Measurements from ENCODE around the gene RAD51C.
A peak's percentile ranks its signal among the peaks of the same experiment; 100 is the strongest.
"Not testable (repeated sequence)": the region's sequence is repeated elsewhere in the genome, so short reads cannot be mapped to it uniquely, and the experiment has no call there.

Gene RAD51C

DNA sequence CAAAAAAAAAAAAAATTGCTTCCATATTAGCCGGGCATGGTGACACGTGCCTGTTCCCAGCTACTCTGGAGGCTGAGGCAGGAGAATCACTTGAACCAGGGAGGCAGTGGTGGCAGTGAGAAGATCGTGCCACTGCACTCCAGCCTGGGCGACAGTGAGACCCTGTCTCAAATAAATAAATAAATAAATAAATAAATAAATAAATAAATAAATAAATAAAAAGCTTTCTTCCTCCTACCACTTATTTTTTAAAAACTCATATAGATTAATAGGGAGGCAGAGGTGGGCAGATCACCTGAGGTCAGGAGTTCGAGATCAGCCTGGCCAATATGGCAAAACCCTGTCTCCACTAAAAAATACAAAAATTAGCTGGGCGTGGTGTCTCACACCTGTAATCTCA lies 7.9 kb upstream of the RAD51C start:
- DNase-seq, result not testable (repeated sequence)

DNA sequence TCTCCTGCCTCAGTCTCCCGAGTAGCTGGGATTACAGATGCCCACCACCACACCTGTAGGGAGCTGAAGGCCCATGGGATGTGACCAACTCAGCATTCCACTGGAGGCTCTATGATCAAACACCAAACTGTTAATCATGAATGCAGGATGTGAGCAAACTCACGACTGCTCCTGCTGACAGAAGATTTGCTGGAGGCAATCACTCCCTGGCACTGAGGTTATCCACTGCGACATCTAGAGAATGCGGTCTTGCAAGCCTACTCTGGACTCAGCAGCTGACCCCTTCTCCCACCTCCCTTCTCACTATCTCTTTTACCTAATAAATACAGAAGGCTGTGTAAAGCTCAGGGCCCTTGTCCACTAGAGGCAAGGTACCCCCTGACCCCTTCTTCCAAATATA lies 5.4 kb upstream of the RAD51C start:
- no peak for DNase-seq

DNA sequence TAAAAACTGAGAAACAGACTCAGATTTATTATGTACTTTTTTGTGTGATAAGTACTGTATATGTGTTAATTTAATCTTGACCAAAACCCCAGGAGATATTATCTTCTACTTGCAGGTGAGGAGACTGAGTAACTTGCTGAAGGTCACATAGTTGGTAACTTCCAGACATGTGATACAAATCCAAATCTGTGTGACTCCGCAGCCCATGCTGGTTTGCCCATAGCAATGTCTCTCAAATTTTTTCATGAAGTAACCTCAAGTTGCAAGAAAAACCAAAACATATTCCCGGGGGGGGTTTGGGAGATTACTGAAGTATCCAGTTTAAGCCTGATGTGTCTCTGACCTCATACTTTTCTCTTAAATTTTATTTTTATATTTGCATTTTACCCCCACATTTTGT lies 3.9 kb upstream of the RAD51C start:
- no peak for DNase-seq

DNA sequence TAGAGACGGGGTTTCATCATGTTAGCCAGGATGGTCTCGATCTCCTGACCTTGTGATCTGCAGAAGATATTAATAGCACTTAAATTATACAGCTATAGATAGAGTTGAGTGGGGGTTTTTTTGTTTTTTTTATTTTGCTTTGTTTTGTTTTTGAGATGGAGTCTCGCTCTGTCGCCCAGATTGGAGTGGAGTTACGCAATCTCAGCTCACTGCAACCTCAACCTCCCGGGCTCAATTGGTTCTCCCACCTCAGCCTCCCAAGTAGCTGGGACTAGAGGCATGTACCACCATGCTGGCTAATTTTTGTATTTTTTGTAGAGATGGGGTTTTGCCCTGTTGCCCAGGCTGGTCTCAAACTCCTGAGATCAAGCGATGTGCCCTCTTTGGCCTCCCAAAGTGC lies 2.4 kb upstream of the RAD51C start:
- not testable (repeated sequence) for DNase-seq

DNA sequence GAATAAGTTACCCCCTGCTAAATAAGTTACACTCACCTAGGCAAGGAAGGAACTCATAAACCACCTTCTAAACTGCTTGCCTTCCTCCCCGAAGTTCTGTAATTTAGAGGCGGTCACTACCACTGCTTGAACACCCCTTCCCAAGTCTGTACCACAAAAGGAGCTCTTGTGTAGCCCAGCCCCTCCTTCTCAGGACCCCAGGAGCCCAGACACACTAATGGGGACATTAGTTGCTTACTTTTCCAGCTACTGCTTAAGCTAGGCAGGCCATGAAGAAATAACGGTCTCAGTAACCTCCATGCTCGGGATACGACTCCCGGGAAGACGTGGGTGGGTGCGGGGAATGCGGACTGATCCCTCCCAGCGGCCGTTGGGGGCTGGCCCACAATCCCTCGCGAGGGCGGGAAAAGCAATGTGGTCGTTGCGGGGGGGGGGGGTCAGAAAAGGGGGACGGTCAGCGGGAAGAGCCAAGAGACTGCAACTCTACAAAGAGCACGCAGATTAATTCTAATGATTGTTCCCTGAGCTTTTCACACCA lies 632 bp upstream of the RAD51C start, which contains the start of gene TEX14:
Gene TEX14 (minus strand): TSS at position 345 of the 538 bp plus-strand sequence. CDS start 40,044 bp downstream, outside the sequence.
- no peak for DNase-seq

DNA sequence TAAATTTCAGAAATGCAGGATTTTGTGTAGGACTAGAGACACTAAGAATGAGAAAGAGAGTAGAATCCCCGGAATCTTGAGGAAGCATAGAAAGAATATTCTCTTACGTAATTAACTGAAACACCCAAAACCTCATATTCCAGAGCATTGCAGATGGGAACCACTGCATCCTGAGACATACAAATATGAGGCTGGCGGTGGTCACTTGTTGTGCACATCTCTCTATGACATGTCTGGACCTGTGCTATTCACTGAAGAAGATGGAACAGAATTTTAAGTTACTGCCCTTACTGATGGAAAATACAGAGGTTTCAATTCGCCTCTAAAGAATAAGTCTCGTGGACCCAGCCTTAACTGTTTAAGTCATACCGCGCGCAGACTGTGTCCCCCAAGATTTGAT lies 806 bp downstream of the RAD51C start:
- DNase-seq, result no peak

DNA sequence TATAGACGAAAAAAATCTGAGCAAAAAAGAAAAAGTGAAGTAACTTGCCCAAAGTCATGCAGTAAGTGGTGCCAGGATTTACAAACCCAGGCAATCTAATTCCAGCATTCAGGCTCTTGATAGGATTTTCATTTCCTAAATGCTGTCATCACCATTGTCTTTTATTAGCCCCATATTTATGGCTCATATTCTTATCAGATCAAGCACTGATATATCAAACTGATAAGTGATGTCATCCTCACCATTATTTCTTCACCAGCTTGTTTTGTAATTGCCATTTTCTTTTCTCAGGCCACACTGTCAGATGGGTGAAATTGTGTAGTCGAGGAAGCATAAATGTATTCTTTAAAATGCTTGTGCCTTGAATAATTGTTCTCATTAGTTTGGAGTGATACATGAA lies 1.3 kb downstream of the RAD51C start:
- DNase-seq, result no peak

DNA sequence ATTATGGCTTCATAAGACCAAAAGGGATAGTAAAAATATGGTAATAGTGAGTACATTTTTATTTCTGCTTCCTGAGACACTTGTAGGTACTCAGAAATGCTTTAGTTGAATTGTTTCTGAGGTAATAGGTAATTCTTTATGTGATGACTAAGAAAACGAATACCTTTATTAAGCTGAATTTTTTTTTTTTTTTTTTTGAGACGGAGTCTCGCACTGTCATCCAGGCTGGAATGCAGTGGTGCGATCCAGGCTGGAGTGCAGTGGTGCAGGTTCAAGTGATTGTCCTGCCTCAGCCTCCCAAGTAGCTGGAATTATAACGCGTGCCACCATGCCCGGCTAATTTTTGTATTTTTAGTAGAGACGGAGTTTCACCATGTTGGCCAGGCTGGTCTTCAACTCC lies 1.9 kb downstream of the RAD51C start:
- no peak for DNase-seq

DNA sequence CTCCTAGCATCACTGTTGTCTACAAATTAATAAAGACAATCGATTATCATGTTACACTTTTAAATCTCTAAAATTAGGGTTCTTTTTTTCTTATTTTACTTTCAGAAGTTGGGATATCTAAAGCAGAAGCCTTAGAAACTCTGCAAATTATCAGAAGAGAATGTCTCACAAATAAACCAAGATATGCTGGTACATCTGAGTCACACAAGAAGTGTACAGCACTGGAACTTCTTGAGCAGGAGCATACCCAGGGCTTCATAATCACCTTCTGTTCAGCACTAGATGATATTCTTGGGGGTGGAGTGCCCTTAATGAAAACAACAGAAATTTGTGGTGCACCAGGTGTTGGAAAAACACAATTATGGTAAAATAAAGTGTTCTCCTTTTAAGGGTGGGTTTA lies 2.4 kb downstream of the RAD51C start:
- DNase-seq, result no peak

DNA sequence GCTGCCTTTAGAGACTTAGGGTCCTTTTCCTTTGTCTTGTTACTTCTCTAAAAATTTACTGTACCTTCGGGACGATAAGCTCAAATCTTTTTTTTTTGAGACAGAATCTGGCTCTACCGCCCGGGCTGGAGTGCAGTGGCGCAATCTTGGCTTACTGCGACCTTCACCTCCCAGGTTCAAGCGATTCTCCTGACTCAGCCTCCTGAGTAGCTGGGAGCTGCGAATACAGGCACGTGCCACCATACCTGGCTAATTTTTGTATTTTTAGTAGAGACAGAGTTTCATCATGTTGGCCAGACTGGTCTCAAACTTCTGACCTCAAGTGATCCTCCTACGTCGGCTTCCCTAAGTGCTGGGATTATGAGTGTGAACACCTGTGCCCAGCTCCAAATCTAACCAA lies 7.4 kb downstream of the RAD51C start:
- DNase-seq, result no peak

DNA sequence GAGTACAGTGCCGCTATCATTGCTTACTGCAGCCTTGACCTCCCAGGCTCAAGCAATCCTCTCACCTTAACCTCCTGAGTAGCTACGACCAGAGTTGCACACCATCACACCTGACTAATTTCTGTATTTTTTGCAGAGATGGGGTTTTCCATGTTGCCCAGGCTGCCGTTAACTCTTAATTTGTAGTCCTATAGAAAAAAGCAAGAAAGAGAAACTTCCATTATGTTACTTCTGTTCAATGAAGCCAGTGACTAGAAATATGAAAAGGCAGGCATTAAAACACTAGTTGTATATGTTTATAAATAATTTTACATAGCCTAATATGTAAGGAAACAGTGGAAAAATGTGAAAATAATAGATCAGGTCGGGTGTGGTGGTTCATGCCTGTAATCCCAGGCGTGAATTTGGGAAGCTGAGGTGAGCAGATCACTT lies 9.7 kb downstream of the RAD51C start:
- DNase-seq, result no peak

DNA sequence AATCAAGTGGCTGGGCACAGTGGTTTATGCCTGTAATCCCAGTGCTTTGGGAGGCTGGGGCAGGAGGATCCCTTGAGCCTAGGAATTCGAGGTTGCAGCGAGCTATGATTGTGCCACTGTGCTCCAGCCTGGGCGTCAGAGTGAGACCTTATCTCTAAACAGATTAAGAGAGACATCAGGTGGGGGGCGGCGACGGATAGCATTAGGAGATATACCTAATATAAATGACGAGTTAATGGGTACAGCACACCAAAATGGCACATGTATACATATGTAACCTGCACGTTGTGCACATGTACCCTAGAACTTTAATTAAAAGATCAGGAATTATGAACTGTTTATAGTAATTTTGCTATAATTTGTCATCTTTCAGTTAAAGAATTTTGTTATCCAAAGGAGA lies 10.3 kb downstream of the RAD51C start:
- DNase-seq, result no peak

DNA sequence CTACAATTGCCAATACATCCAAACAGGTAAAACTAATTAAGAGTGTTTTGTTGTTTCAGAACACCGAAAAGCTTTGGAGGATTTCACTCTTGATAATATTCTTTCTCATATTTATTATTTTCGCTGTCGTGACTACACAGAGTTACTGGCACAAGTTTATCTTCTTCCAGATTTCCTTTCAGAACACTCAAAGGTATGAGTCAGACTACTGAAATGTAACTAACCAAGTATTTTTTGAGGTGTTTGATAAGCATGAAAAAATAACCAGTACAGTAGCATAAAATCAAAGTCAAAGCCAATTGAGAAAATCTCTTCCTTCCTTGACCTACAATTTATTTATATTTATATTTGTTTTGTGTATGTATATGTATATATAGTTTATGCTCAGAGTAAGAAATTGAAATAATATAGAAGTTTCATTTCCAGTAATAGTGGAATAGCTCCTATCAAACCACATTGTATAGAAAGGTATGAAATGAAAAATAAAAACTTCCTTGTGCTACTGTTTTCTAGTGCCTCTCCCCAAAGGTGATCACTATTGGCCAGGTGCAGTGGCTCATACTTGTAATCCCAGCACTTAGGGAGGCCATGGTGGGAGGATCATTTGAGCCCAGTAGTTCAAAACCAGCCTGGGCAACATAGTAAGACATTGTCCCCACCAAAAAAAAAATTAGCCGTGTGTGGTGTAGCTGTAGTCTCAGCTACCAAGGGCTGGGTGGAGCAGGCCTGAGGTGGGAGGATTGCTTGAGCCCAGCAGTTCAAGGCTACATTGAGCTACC lies 10.9 kb downstream of the RAD51C start:
- DNase-seq, result no peak

DNA sequence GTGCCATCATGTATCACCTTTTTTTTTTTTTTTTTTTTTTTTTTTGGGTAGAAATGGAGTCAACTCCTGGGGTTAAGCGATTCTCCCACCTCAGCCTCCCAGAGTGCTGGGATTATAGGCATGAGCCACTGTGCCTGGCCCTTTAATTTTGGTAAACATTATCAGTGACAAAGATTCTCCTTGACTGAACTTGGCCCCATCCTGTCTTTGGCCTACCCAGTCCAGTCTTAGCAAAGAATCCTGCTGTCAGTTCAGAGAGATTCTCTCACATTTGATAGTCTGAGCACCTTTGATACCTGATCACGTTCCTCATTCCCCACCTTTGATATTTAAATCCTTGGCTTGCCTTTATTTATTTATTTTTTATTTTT lies 11.5 kb downstream of the RAD51C start:
- DNase-seq, result no peak

DNA sequence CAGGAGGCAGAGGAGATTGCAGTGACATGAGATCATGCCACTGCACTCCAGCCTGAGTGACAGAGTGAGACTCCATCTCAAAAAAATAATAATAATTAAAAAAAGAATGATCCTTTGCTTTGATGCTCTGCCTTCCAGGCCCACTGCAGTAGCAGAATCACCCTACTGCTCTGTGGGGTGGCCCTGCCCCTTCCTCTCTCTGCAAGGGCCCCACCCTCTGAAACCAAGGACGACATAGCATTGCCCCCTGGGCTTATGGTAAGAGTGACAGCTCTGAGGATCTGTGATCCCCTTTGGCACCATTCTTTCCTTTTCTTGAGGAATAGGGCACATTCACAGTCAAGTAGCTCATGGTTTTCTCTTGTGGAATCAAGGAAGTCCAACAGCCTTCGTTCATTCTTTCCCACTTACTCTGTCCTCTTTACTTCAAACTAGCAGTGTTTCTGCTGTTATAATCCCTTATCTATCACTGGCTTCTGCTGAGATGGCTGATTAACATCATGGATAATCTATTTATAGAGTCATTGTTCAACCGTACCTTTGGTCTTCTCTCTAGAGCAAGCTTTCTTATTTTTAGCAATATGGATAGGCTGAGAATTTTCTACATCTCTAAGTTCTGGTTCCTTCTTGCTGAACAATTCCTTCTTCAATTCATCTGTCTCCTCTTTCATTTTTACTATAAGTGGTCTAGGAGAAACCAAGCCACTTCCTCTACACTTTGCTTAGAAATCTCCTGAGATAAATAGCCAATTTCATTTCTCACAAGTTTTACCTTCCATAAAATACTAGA lies 14.1 kb downstream of the RAD51C start:
- no peak for DNase-seq

DNA sequence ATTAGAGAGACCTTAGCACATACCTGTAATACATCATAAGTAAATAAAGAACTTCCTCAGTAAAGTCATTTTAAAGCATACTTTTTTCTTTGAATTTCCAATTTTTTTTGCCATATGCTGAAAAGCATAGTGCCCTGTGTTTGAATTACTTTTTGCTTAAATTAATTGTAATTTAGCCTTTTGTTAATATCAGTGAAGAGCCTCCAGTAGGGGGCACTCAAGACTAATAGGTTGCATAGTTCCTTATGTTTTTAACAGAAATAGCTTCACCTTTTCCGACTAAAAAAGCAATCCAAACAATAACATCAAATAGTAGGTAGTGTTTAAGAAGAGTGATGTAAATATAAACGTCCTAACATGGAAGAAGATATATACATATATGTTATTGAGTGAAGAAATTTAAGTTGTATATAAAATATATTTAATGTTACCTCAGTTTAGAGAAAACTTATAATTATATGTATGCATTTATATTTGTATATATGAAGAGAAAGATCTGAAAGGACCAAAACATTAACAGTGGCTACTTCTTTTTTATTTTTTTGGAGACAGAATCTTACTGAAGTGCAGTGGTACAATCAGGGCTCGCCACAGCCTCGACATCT lies 18.6 kb downstream of the RAD51C start:
- peak; percentile 33 for DNase-seq

DNA sequence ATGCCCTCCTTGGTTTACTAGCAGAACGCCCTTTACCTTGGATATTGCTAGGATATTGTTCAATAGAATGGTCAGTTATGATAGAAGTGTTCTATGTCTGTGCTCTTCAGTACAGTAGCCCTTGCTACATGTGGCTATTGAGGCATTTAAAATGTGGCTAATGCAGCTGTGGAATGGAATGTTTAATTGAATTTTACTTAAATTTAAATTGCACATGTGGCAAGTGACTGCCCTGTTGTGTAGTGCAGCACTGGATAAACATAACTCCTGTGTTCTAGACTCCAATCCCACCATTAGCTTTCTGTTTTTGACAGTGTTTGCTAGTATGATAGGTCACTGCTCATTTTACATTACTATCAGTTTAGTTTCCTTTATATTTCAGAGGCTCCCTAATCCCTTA lies 29.9 kb downstream of the RAD51C start:
- no peak for DNase-seq

DNA sequence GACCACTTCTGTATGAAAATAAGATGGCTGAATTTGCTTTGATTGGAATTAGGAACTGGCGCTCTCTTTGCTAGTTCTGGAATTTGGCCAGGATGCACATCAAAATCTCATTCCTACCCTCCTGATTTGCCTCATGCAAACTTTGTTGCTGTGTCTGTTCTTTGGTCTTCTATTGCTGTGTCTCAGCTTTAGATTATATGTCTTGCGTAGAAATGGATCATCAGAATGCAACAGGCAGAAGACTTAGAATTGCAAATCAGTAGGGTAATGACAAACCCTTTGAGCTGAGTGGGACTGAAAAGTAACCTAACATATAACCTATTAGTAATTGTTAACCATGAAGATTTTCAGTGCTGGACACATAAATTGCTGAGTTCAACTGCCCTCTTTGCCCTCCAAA lies 30.3 kb downstream of the RAD51C start:
- no peak for DNase-seq

DNA sequence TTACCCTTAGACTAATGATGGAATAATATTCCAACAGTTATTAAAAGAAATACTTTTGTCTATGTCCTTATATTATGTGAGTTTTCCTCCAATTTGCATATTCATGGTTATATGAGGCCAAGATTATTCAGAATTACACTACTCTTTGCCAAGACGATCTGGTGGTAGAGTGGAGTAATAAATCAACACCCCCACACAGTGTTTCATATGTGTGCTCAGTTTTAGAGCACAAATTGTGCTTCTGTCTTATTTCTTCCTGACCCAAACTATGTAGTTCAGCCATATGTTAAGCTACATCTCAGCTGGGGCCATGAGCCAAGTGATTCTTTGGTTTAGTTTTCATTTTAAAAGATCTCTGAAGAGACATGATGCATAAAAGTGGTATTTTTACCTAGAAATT lies 36.4 kb downstream of the RAD51C start:
- no peak for DNase-seq

DNA sequence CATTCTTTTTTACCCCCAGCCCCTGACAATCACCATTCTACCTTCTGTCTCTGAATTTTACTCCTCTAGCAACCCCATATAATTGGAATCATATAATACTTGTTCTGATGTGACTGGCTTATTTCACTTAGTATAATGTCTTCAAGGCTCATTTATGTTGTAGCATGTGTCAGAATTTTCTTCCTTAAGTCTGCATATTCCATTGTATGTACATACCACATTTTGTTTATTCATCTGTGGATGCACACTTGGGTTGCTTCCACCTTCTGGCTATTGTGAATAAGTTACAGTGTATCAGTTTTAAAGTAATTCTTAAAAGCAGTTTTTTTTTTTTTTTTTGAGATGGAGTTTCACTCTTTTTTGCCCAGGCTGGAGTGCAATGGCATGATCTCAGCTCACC lies 38.5 kb downstream of the RAD51C start:
- no peak for DNase-seq

DNA sequence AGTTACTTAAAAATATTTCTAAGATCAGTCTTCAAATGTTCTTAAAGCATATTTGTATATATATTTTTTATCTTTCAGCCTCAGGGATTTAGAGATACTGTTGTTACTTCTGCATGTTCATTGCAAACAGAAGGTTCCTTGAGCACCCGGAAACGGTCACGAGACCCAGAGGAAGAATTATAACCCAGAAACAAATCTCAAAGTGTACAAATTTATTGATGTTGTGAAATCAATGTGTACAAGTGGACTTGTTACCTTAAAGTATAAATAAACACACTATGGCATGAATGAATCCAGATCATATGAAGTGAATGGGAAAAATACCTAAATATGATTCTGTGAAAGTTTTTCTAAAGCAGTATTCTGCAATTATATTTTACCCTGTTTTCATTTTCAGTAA lies 41.6 kb downstream of the RAD51C start:
- no peak for DNase-seq

DNA sequence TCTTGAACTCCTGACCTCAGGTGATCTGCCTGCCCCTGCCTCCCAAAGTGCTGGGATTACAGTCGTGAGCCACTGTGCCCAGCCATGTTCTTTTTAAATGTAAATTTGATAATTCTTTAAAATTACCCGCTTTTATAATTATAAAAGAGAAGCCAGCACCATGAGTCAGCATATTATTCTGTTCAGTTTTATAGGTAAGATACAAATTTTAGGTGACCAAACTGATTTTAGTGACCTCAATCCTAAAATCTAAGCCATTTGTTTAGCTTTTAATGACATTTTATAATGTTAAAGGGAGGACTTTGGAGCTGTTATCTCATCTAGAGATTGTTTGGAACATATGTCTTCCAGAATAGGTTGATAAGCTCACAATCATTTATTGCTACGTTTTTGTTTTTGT lies 42.4 kb downstream of the RAD51C start:
- DNase-seq, result no peak

DNA sequence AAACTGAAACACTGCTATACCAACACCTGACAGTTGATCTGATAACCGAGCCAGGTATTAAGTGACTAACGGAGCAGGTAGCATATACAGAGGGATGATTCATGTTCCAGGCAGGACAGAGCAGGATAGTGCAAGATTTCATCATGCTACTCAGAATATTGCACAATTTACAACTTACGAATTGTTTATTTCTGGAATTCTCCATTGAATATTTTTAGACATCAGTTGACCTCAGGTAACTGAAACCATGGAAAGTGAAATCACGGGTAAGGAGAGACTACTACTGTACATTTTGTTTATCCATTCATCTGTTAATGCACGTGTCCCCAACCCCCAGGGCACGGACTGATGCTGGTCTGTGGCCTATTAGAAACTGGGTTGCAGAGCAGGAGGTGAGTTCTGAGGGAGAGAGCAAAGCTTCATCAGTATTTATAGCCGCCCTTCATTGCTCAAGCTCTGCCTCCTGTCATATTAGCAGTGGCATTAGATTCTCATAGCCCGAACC lies 48.8 kb downstream of the RAD51C start:
- DNase-seq, result no peak
